AG09309 (cell line): Measurements from ENCODE around the gene ATPAF2.
A peak's percentile ranks its signal among the peaks of the same experiment; 100 is the strongest.

Experiments used
- DNase-seq: peaks from one replicate; pipeline ENCODE4 v3.0.0-alpha.2; 2010; ENCODE audit warnings: low read depth
- H3K4me3 ChIP-seq: 2 replicates; pipeline ENCODE4 v1.5.1; 2011; ENCODE audit warnings: mild to moderate bottlenecking, low read depth, low read length, moderate library complexity; ENCODE audit not compliant: control insufficient read depth
- CTCF ChIP-seq: IDR thresholded peaks from 2 replicates; pipeline ENCODE4 v1.5.1; 2011; ENCODE audit warnings: mild to moderate bottlenecking, low read depth, low read length, inconsistent platforms; ENCODE audit not compliant: insufficient read depth, control insufficient read depth; ENCODE audit errors: missing control alignments

The ATPAF2 gene

GRCh38 chr17:18006495-18007239, 32.3 kb downstream of the ATPAF2 start:
- DNase-seq = no peak
- H3K4me3 ChIP-seq = no peak overlapping the region
- no peak for TF ChIP-seq CTCF

- no peak for DNase-seq
- no peak overlapping the region for H3K4me3 ChIP-seq
- TF ChIP-seq CTCF = no peak
Measured at GRCh38 chr17:18005496-18005895, 33.5 kb downstream of the ATPAF2 start.

- DNase-seq = no peak
- no peak overlapping the region for H3K4me3 ChIP-seq
- peak; percentile 26 for TF ChIP-seq CTCF
Measured at GRCh38 chr17:18004884-18005305, 34.1 kb downstream of the ATPAF2 start.

- no peak for TF ChIP-seq CTCF
- H3K4me3 ChIP-seq = no peak overlapping the region
- DNase-seq = no peak
Measured at GRCh38 chr17:18004345-18004744, 34.6 kb downstream of the ATPAF2 start.

- DNase-seq = no peak
- H3K4me3 ChIP-seq = no peak overlapping the region
- TF ChIP-seq CTCF = no peak
Measured at GRCh38 chr17:18002171-18002570, 36.8 kb downstream of the ATPAF2 start.

GRCh38 chr17:18000030-18000408, 38.9 kb downstream of the ATPAF2 start:
- no peak overlapping the region for H3K4me3 ChIP-seq
- no peak for TF ChIP-seq CTCF
- DNase-seq = no peak
